Transverse colon (tissue), 4 donors: ENCODE data around the gene BRI3BP.

Experiments used
- EP300 ChIP-seq: sonication (generic); formaldehyde crosslinking; IDR thresholded peaks from one replicate; pipeline ENCODE4 v1.6.1; 2017; ENCODE audit warnings: antibody characterized with exemption, low read depth
- POLR2A ChIP-seq: fragments of 450-650 bp; IDR thresholded peaks from one replicate; pipeline ENCODE4 v1.6.1; 2016; ENCODE audit warnings: antibody characterized with exemption, mild to moderate bottlenecking, moderate library complexity
- POLR2AphosphoS5 ChIP-seq, 3 donors: sonication (generic); formaldehyde crosslinking; IDR thresholded peaks; one replicate each; pipeline ENCODE4 v1.6.1; 2016; ENCODE audit warnings: antibody characterized with exemption in 3 of 3
- TF ChIP-seq, protein P1 (sequence below), 5 experiments: fragments of 200-600 bp in 3 of 5; fragments of 450-650 bp in 2 of 5; sonication (generic) in 3 of 5; IDR thresholded peaks; 1 replicate in 2 of 5; 2 replicates in 3 of 5; pipeline ENCODE4 v1.5.1; 2016 to 2017; ENCODE audit warnings: antibody characterized with exemption in 5 of 5, inconsistent platforms in 3 of 5, mild to moderate bottlenecking in 2 of 5, moderate library complexity in 1 of 5

DNA sequence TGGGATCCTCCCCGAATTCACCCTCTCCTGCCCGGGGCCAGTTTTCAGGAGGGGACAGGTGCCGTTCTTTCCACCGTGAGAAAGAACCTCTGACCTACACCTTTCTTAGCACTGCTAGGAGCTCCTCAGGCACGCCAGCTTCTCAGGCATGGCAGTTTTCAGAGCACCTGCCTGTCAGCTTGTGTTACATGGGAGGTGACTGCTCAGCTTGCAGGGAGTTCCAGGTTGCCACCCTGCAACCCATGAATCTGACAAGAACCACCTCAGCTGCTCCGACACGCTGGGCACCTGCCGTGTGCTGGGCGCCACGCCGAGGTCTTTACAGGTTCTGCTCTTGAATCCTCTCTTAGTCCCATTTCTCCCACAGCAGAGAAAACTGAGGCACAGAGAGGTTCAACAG, 12.9 kb downstream of the BRI3BP start:
- TF ChIP-seq, protein P1, sequence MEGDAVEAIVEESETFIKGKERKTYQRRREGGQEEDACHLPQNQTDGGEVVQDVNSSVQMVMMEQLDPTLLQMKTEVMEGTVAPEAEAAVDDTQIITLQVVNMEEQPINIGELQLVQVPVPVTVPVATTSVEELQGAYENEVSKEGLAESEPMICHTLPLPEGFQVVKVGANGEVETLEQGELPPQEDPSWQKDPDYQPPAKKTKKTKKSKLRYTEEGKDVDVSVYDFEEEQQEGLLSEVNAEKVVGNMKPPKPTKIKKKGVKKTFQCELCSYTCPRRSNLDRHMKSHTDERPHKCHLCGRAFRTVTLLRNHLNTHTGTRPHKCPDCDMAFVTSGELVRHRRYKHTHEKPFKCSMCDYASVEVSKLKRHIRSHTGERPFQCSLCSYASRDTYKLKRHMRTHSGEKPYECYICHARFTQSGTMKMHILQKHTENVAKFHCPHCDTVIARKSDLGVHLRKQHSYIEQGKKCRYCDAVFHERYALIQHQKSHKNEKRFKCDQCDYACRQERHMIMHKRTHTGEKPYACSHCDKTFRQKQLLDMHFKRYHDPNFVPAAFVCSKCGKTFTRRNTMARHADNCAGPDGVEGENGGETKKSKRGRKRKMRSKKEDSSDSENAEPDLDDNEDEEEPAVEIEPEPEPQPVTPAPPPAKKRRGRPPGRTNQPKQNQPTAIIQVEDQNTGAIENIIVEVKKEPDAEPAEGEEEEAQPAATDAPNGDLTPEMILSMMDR (IDR thresholded peaks at IDR 0.05), result no peak
- TF ChIP-seq POLR2AphosphoS5 (IDR thresholded peaks at IDR 0.05) (no peak), POLR2A (no peak), EP300 (no peak)
